ENCODE measurements around the gene MT1F. TPM values are rescaled to one million over a fixed set of nuclear protein-coding genes. Genes with fewer than 3 reads are reported as not detected.

The MT1F gene
- polyA plus RNA-seq, 1 donor (not counting 4 experiments of a cell fraction or from before 2014, with no cell fraction given), result 2.3 TPM

- no peaks in the 10 kb centered on the region for H3K9me1 ChIP-seq (ENCODE audit: control insufficient read depth, extremely low read depth, insufficient read depth, low read length)
- FAIRE-seq (peak; percentile 51), DNase-seq (ENCODE audit: low read depth, low spot score) (no peak)
- dilution Hi-C loops (cut with MboI; ENCODE audit: extremely low pct_ligation_motif_present, low sequenced_read_pairs), result no loop called here
- peaks cover 77% of the 10 kb centered on the region for H3K4me1 ChIP-seq (ENCODE audit: control insufficient read depth, extremely low read depth, insufficient read depth, low read length)
- H3K79me2 ChIP-seq (ENCODE audit: control insufficient read depth, insufficient read depth, low read length), result no peaks in the 10 kb centered on the region
- peak overlapping the region; percentile 46 to 92 (median 86) for H3K4me3 ChIP-seq (ENCODE audit: control insufficient read depth in 2 of 3, extremely low read depth in 1 of 3, insufficient read depth in 2 of 3, low read depth in 1 of 3, low read length in 3 of 3)
- H4K20me1 ChIP-seq (ENCODE audit: control insufficient read depth, extremely low read depth, insufficient read depth, low read length), result no peaks in the 10 kb centered on the region
- no peaks in the 10 kb centered on the region for H3K27me3 ChIP-seq (ENCODE audit: control insufficient read depth, extremely low read depth, insufficient read depth, low read length)
- no peaks in the 10 kb centered on the region for H3K36me3 ChIP-seq (ENCODE audit: control insufficient read depth in 2 of 2, extremely low read depth in 1 of 2, insufficient read depth in 2 of 2, low read length in 2 of 2)
- H2AFZ ChIP-seq (ENCODE audit: control insufficient read depth, low read length), result no peak overlapping the region
- peak overlapping the region; percentile 78 for H3K9ac ChIP-seq (ENCODE audit: control insufficient read depth, extremely low read depth, insufficient read depth, low read length)
- TF ChIP-seq CTCF (optimal IDR thresholded peaks at IDR 0.05 in 1 of 3, IDR thresholded peaks at IDR 0.05 in 1 of 3, conservative IDR thresholded peaks at IDR 0.05 in 1 of 3; ENCODE audit: extremely low read depth in 1 of 3, insufficient read depth in 2 of 3, low read length in 3 of 3), result peak in 1 of 3 experiments; percentile 40
- TF ChIP-seq EZH2 (IDR thresholded peaks at IDR 0.05; ENCODE audit: low read length), result no peak
- no peaks in the 10 kb centered on the region for H3K9me3 ChIP-seq (ENCODE audit: control insufficient read depth, low read depth, low read length)
- peak overlapping the region; percentile 95 for H3K27ac ChIP-seq (ENCODE audit: control insufficient read depth, insufficient read depth, low read length)
- peak overlapping the region; percentile 95 for H3K4me2 ChIP-seq (ENCODE audit: control insufficient read depth, extremely low read depth, insufficient read depth, low read depth, low read length)
Observed at GRCh38 chr16:56610017-56610608, 47.6 kb upstream of the MT1F start.

- Histone ChIP-seq H2AFZ (ENCODE audit: control insufficient read depth, low read length) (no peak overlapping the region), H3K27ac (ENCODE audit: control insufficient read depth, insufficient read depth, low read length) (peak overlapping the region; percentile 95), H3K4me1 (ENCODE audit: control insufficient read depth, extremely low read depth, insufficient read depth, low read length) (peaks cover 76% of the 10 kb centered on the region), H3K9ac (ENCODE audit: control insufficient read depth, extremely low read depth, insufficient read depth, low read length) (peak overlapping the region; percentile 78), H3K4me2 (ENCODE audit: control insufficient read depth, extremely low read depth, insufficient read depth, low read depth, low read length) (peak overlapping the region; percentile 95), H3K4me3 (ENCODE audit: control insufficient read depth in 2 of 3, extremely low read depth in 1 of 3, insufficient read depth in 2 of 3, low read depth in 1 of 3, low read length in 3 of 3) (peak overlapping the region; percentile 46 to 92 (median 86)), H3K36me3 (ENCODE audit: control insufficient read depth in 2 of 2, extremely low read depth in 1 of 2, insufficient read depth in 2 of 2, low read length in 2 of 2) (no peaks in the 10 kb centered on the region), H3K79me2 (ENCODE audit: control insufficient read depth, insufficient read depth, low read length) (no peaks in the 10 kb centered on the region), H3K9me3 (ENCODE audit: control insufficient read depth, low read depth, low read length) (no peaks in the 10 kb centered on the region), H3K9me1 (ENCODE audit: control insufficient read depth, extremely low read depth, insufficient read depth, low read length) (no peaks in the 10 kb centered on the region), H4K20me1 (ENCODE audit: control insufficient read depth, extremely low read depth, insufficient read depth, low read length) (no peaks in the 10 kb centered on the region), H3K27me3 (ENCODE audit: control insufficient read depth, extremely low read depth, insufficient read depth, low read length) (no peaks in the 10 kb centered on the region)
- FAIRE-seq, result no peak
- no peak for DNase-seq (ENCODE audit: low read depth, low spot score)
- dilution Hi-C loops (cut with MboI; ENCODE audit: extremely low pct_ligation_motif_present, low sequenced_read_pairs), result no loop called here
- no peak for TF ChIP-seq CTCF (optimal IDR thresholded peaks at IDR 0.05 in 1 of 3, IDR thresholded peaks at IDR 0.05 in 1 of 3, conservative IDR thresholded peaks at IDR 0.05 in 1 of 3; ENCODE audit: extremely low read depth in 1 of 3, insufficient read depth in 2 of 3, low read length in 3 of 3)
- no peak for TF ChIP-seq EZH2 (IDR thresholded peaks at IDR 0.05; ENCODE audit: low read length)
Observed at GRCh38 chr16:56610609-56611111, 47.1 kb upstream of the MT1F start.
